ENCODE data around the gene HINT1. TPM values are rescaled to one million over a fixed set of nuclear protein-coding genes. Genes with fewer than 3 reads are reported as not detected.

Gene HINT1
- polyA plus RNA-seq, 1 donor from 2014 or later: 706 TPM

DNA sequence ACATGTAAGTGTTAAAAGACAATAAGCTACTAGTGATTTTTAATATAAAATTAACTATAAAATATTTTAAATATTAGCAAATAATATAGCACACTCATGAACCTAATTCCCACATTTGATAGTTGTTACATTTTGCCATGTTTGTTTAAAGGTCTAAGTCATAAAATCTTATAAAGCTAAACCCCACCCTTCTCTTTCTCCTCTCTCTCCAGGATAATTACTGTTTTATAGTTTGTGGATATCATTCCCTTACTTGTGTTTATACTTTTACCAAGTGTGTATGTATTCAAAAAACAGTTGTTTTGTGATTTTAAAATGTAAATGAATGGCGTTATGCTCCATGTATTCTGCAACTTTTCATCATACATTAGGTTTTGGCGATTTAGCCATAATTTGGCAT lies 39.9 kb upstream of the HINT1 start:
- TF ChIP-seq, protein P1, sequence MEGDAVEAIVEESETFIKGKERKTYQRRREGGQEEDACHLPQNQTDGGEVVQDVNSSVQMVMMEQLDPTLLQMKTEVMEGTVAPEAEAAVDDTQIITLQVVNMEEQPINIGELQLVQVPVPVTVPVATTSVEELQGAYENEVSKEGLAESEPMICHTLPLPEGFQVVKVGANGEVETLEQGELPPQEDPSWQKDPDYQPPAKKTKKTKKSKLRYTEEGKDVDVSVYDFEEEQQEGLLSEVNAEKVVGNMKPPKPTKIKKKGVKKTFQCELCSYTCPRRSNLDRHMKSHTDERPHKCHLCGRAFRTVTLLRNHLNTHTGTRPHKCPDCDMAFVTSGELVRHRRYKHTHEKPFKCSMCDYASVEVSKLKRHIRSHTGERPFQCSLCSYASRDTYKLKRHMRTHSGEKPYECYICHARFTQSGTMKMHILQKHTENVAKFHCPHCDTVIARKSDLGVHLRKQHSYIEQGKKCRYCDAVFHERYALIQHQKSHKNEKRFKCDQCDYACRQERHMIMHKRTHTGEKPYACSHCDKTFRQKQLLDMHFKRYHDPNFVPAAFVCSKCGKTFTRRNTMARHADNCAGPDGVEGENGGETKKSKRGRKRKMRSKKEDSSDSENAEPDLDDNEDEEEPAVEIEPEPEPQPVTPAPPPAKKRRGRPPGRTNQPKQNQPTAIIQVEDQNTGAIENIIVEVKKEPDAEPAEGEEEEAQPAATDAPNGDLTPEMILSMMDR (IDR thresholded peaks at IDR 0.05; ENCODE audit: poor library complexity, severe bottlenecking): no peak
- TF ChIP-seq, protein P2, sequence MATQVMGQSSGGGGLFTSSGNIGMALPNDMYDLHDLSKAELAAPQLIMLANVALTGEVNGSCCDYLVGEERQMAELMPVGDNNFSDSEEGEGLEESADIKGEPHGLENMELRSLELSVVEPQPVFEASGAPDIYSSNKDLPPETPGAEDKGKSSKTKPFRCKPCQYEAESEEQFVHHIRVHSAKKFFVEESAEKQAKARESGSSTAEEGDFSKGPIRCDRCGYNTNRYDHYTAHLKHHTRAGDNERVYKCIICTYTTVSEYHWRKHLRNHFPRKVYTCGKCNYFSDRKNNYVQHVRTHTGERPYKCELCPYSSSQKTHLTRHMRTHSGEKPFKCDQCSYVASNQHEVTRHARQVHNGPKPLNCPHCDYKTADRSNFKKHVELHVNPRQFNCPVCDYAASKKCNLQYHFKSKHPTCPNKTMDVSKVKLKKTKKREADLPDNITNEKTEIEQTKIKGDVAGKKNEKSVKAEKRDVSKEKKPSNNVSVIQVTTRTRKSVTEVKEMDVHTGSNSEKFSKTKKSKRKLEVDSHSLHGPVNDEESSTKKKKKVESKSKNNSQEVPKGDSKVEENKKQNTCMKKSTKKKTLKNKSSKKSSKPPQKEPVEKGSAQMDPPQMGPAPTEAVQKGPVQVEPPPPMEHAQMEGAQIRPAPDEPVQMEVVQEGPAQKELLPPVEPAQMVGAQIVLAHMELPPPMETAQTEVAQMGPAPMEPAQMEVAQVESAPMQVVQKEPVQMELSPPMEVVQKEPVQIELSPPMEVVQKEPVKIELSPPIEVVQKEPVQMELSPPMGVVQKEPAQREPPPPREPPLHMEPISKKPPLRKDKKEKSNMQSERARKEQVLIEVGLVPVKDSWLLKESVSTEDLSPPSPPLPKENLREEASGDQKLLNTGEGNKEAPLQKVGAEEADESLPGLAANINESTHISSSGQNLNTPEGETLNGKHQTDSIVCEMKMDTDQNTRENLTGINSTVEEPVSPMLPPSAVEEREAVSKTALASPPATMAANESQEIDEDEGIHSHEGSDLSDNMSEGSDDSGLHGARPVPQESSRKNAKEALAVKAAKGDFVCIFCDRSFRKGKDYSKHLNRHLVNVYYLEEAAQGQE (IDR thresholded peaks at IDR 0.05; ENCODE audit: borderline replicate concordance): no peak
- TF ChIP-seq EP300 (conservative IDR thresholded peaks at IDR 0.05; ENCODE audit: poor library complexity, severe bottlenecking): no peak
- no peak for TF ChIP-seq RAD21 (conservative IDR thresholded peaks at IDR 0.05)
- no peak for TF ChIP-seq POLR2AphosphoS5 (IDR thresholded peaks at IDR 0.05)
- Histone ChIP-seq H2AFZ (ENCODE audit: low read depth, low read length) (no peak overlapping the region), H3K9me2 (ENCODE audit: insufficient read depth, low read length) (no peaks in the 10 kb centered on the region), H3K9ac (ENCODE audit: low read length) (no peak overlapping the region), H3K4me3 (ENCODE audit: low read length) (no peak overlapping the region), H3K27ac (ENCODE audit: low read length) (no peak overlapping the region), H4K20me1 (ENCODE audit: insufficient read depth) (no peaks in the 10 kb centered on the region), H3K79me2 (replicated peaks; ENCODE audit: insufficient read depth, low read length) (no peaks in the 10 kb centered on the region), H3K4me2 (ENCODE audit: low read length) (no peak overlapping the region), H3K36me3 (ENCODE audit: insufficient read depth, low read length) (no peaks in the 10 kb centered on the region), H3K9me3 (ENCODE audit: low read length) (no peaks in the 10 kb centered on the region), H3K27me3 (ENCODE audit: insufficient read depth, low read depth, low read length) (no peaks in the 10 kb centered on the region), H3F3A (ENCODE audit: insufficient read depth, low read length, poor library complexity, severe bottlenecking) (no peaks in the 10 kb centered on the region)

DNA sequence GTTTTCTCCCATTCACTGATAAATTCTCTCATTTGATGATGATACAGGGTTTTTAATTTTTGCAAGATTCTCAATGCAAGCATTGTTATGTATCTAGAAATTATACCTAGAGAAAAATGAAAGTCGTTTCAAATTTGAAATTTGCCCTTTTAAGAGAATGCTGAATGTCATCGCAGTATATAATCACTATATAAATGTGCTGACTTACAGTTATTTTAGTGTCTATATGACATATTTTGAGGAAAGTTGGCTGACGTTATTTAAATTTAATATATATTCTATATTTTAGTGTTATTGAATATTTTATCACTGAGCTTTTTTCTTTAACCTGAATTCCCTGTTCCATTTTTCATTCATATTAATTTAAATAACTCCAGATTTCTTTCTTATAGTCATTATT lies 35.5 kb upstream of the HINT1 start:
- no peak overlapping the region for H2AFZ ChIP-seq (ENCODE audit: low read depth, low read length)
- H3K36me3 ChIP-seq (ENCODE audit: insufficient read depth, low read length): no peaks in the 10 kb centered on the region
- no peak overlapping the region for H3K4me2 ChIP-seq (ENCODE audit: low read length)
- H3K27ac ChIP-seq (ENCODE audit: low read length): no peak overlapping the region
- TF ChIP-seq, protein P1 (IDR thresholded peaks at IDR 0.05; ENCODE audit: poor library complexity, severe bottlenecking): no peak
- TF ChIP-seq MXI1 (conservative IDR thresholded peaks at IDR 0.05; ENCODE audit: poor library complexity, severe bottlenecking): no peak
- TF ChIP-seq, protein P2 (IDR thresholded peaks at IDR 0.05; ENCODE audit: borderline replicate concordance): no peak
- no peaks in the 10 kb centered on the region for H3K27me3 ChIP-seq (ENCODE audit: insufficient read depth, low read depth, low read length)
- H3K9me2 ChIP-seq (ENCODE audit: insufficient read depth, low read length): no peaks in the 10 kb centered on the region
- H3K9ac ChIP-seq (ENCODE audit: low read length): no peak overlapping the region
- no peaks in the 10 kb centered on the region for H3K79me2 ChIP-seq (replicated peaks; ENCODE audit: insufficient read depth, low read length)
- no peaks in the 10 kb centered on the region for H4K20me1 ChIP-seq (ENCODE audit: insufficient read depth)
- no peak overlapping the region for H3K4me3 ChIP-seq (ENCODE audit: low read length)
- H3F3A ChIP-seq (ENCODE audit: insufficient read depth, low read length, poor library complexity, severe bottlenecking): no peaks in the 10 kb centered on the region
- no peaks in the 10 kb centered on the region for H3K9me3 ChIP-seq (ENCODE audit: low read length)
